ENCODE measurements around the gene PDIA6. TPM values are rescaled to one million over a fixed set of nuclear protein-coding genes. Genes with fewer than 3 reads are reported as not detected.
"Not testable (repeated sequence)": the region's sequence is repeated elsewhere in the genome, so short reads cannot be mapped to it uniquely, and the experiment has no call there.

Gene PDIA6
- total RNA-seq, 1 donor from 2014 or later, result 109 TPM

GRCh38 chr2:10781746-10782145 lies 30.8 kb downstream of the PDIA6 start:
- no peaks in the 10 kb centered on the region for H3K27me3 Mint-ChIP-seq
- TF ChIP-seq CTCF (IDR thresholded peaks at IDR 0.05), result no peak
- CTCF ChIA-PET, result no interaction called here
- ATAC-seq (ENCODE audit: low read depth), result no peak
- intact Hi-C loops (cut with micrococcal nuclease), result no loop called here
- no peak for DNase-seq
- H3K27ac Mint-ChIP-seq, result no peak overlapping the region
- POLR2A ChIA-PET, result no interaction called here
- H3K36me3 Mint-ChIP-seq (ENCODE audit: low read depth), result peaks cover 81% of the 10 kb centered on the region
- H3K4me3 Mint-ChIP-seq, result no peak overlapping the region
- no peaks in the 10 kb centered on the region for H3K9me3 Mint-ChIP-seq
- H3K4me1 Mint-ChIP-seq, result no peaks in the 10 kb centered on the region

DNA sequence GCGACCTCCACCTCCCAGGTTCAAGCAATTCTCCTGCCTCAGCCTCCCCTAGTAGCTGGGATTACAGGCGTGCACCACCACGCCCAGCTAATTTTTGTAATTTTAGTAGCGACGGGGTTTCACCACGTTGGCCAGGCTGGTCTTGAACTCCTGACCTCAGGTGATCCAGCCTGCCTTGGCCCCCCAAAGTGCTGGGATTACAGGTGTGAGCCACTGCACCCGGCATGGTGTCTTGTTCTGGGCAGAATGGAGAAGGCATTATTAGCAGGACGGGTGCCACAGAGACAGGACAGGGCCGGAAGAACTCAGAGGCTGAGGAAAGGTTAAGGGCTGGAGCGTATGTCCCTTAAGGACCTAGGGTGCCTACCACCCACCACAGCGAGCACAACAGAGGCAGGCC lies 31.8 kb downstream of the PDIA6 start:
- H3K4me3 Mint-ChIP-seq; DNase-seq; intact Hi-C loops (cut with micrococcal nuclease); H3K9me3 Mint-ChIP-seq; H3K4me1 Mint-ChIP-seq; CTCF ChIA-PET; POLR2A ChIA-PET; H3K27ac Mint-ChIP-seq; ATAC-seq (ENCODE audit: low read depth); H3K27me3 Mint-ChIP-seq: not testable (repeated sequence)
- peaks cover 71% of the 10 kb centered on the region for H3K36me3 Mint-ChIP-seq (ENCODE audit: low read depth)

GRCh38 chr2:10780491-10780820 lies 32.1 kb downstream of the PDIA6 start:
- DNase-seq, result no peak
- ChIA-PET POLR2A (no interaction called here), CTCF (no interaction called here)
- H3K9me3 Mint-ChIP-seq, result no peaks in the 10 kb centered on the region
- no peak for ATAC-seq (ENCODE audit: low read depth)
- intact Hi-C loops (cut with micrococcal nuclease), result no loop called here
- H3K27me3 Mint-ChIP-seq, result no peaks in the 10 kb centered on the region
- H3K4me1 Mint-ChIP-seq, result no peaks in the 10 kb centered on the region
- TF ChIP-seq CTCF (IDR thresholded peaks at IDR 0.05), result no peak
- H3K4me3 Mint-ChIP-seq, result no peak overlapping the region
- peaks cover 68% of the 10 kb centered on the region for H3K36me3 Mint-ChIP-seq (ENCODE audit: low read depth)
- H3K27ac Mint-ChIP-seq, result no peak overlapping the region

GRCh38 chr2:10779776-10780490 lies 32.7 kb downstream of the PDIA6 start:
- no peak overlapping the region for H3K27ac Mint-ChIP-seq
- no peaks in the 10 kb centered on the region for H3K4me1 Mint-ChIP-seq
- intact Hi-C loops (cut with micrococcal nuclease), result no loop called here
- no peak overlapping the region for H3K4me3 Mint-ChIP-seq
- H3K36me3 Mint-ChIP-seq (ENCODE audit: low read depth), result peaks cover 62% of the 10 kb centered on the region
- no peak for TF ChIP-seq CTCF (IDR thresholded peaks at IDR 0.05)
- DNase-seq (no peak), ATAC-seq (ENCODE audit: low read depth) (no peak)
- no peaks in the 10 kb centered on the region for H3K27me3 Mint-ChIP-seq
- CTCF ChIA-PET, result no interaction called here
- POLR2A ChIA-PET, result no interaction called here
- H3K9me3 Mint-ChIP-seq, result no peaks in the 10 kb centered on the region

- CTCF ChIA-PET, result no interaction called here
- intact Hi-C loops (cut with micrococcal nuclease), result no loop called here
These were observed 33.9 kb downstream of the PDIA6 start for GRCh38 chr2:10778724-10779115.

More at GRCh38 chr2:10778724-10779115, 33.9 kb downstream of the PDIA6 start:
- Mint-ChIP-seq H3K36me3 (ENCODE audit: low read depth) (peaks cover 50% of the 10 kb centered on the region), H3K27ac (no peak overlapping the region), H3K4me1 (no peaks in the 10 kb centered on the region), H3K9me3 (no peaks in the 10 kb centered on the region), H3K4me3 (no peak overlapping the region), H3K27me3 (no peaks in the 10 kb centered on the region)
- no peak for TF ChIP-seq CTCF (IDR thresholded peaks at IDR 0.05)
- POLR2A ChIA-PET, result interaction anchor here (0.6 kb wide), 1 partner anchor 89 kb away, joined by 5 read pairs; the partner anchor contains the start of gene NOL10
- DNase-seq (no peak), ATAC-seq (ENCODE audit: low read depth) (no peak)

Measured in activated B cell treated with CpG ODN at 0.5 μM for 24 hours (primary cell).